HEK293T (cell line): Measurements from ENCODE around the gene COG8.

Experiments
- CTCF ChIA-PET: fragments of 350-600 bp; formaldehyde crosslinking; extraction: SDS; loops from one replicate; lab custom pipeline; 2021; ENCODE audit warnings: antibody characterized with exemption, inconsistent platforms; lab: Yijun Ruan, JAX
- POLR2A ChIA-PET: fragments of 350-600 bp; formaldehyde crosslinking; extraction: SDS; loops from one replicate; lab custom pipeline; 2020; ENCODE audit warnings: antibody characterized with exemption, inconsistent platforms; lab: Yijun Ruan, JAX
- DNase-seq: peaks from one replicate; pipeline ENCODE4 v3.0.0; 2012; ENCODE audit warnings: mixed read lengths; ENCODE audit errors: extremely low spot score
- ARNT ChIP-seq: fragments of 450-650 bp; IDR thresholded peaks from 2 replicates; pipeline ENCODE4 v1.6.1; 2017; ENCODE audit warnings: mild to moderate bottlenecking
- BHLHE40 ChIP-seq: fragments of 450-650 bp; IDR thresholded peaks from 2 replicates; pipeline ENCODE4 v1.6.1; 2016; ENCODE audit warnings: mild to moderate bottlenecking, moderate library complexity, borderline replicate concordance
- CTBP1 ChIP-seq: fragments of 450-650 bp; IDR thresholded peaks from 2 replicates; pipeline ENCODE4 v1.6.1; 2016; ENCODE audit warnings: borderline replicate concordance
- ELF4 ChIP-seq: fragments of 450-650 bp; IDR thresholded peaks from 2 replicates; pipeline ENCODE4 v1.6.1; 2017; ENCODE audit warnings: antibody characterized with exemption
- FOXA1 ChIP-seq: fragments of 450-650 bp; IDR thresholded peaks from 2 replicates; pipeline ENCODE4 v1.6.1; 2016; ENCODE audit warnings: mild to moderate bottlenecking
- FOXK2 ChIP-seq: fragments of 450-650 bp; IDR thresholded peaks from 2 replicates; pipeline ENCODE4 v1.6.1; 2016; ENCODE audit warnings: mild to moderate bottlenecking
- FOXM1 ChIP-seq: fragments of 450-650 bp; IDR thresholded peaks from 2 replicates; pipeline ENCODE4 v1.6.1; 2017; ENCODE audit warnings: mild to moderate bottlenecking, borderline replicate concordance
- HDGF ChIP-seq: fragments of 450-650 bp; IDR thresholded peaks from 2 replicates; pipeline ENCODE4 v1.6.1; 2017; ENCODE audit warnings: antibody characterized with exemption, borderline replicate concordance
- L3MBTL2 ChIP-seq: fragments of 450-650 bp; conservative IDR thresholded peaks from 2 replicates; pipeline ENCODE4 v1.6.1; 2016; ENCODE audit warnings: mild to moderate bottlenecking
- LEF1 ChIP-seq: fragments of 450-650 bp; IDR thresholded peaks from 2 replicates; pipeline ENCODE4 v1.6.1; 2017; ENCODE audit warnings: mild to moderate bottlenecking, borderline replicate concordance
- NFRKB ChIP-seq: fragments of 450-650 bp; IDR thresholded peaks from 2 replicates; pipeline ENCODE4 v1.6.1; 2016; ENCODE audit warnings: mild to moderate bottlenecking, moderate library complexity
- PKNOX1 ChIP-seq: fragments of 450-650 bp; IDR thresholded peaks from 2 replicates; pipeline ENCODE4 v1.6.1; 2016
- SP1 ChIP-seq: fragments of 450-650 bp; IDR thresholded peaks from 2 replicates; pipeline ENCODE4 v1.6.1; 2017
- SUZ12 ChIP-seq: fragments of 450-650 bp; IDR thresholded peaks from 2 replicates; pipeline ENCODE4 v1.6.1; 2016; ENCODE audit warnings: mild to moderate bottlenecking
- TARDBP ChIP-seq: fragments of 450-650 bp; IDR thresholded peaks from 2 replicates; pipeline ENCODE4 v1.6.1; 2016
- ZNF384 ChIP-seq: fragments of 450-650 bp; IDR thresholded peaks from 2 replicates; pipeline ENCODE4 v1.6.1; 2016

Gene COG8

DNA sequence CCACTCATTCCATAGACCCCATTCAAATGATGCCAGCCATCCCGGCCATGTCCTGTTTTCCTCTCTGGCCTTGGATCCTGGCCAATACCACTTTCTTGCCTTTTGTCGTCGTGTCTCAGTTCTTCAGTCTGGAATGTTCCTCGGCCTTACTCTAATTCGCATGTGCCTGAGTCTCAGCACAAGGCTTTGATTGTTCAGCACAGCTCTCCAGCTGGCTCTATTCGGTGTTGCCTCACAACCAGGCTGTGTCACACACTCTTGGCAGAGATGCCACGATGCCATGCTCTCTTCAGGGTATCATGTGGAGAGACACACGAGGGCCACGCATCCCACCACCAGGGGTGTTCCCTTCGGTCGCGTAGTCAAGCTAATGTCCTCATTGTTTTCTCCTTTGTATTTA lies 30.0 kb downstream of the COG8 start:
- no peak for DNase-seq
- TF ChIP-seq LEF1 = no peak
- TF ChIP-seq ELF4 = no peak
- TF ChIP-seq FOXM1 = no peak
- TF ChIP-seq SUZ12 = no peak
- no peak for TF ChIP-seq ZNF384
- TF ChIP-seq PKNOX1 = no peak
- no peak for TF ChIP-seq SP1
- no peak for TF ChIP-seq FOXA1
- TF ChIP-seq TARDBP = no peak
- no peak for TF ChIP-seq NFRKB
- no peak for TF ChIP-seq FOXK2
- no peak for TF ChIP-seq ARNT
- no peak for TF ChIP-seq HDGF
- no peak for TF ChIP-seq CTBP1
- CTCF ChIA-PET = no interaction called here
- POLR2A ChIA-PET = no interaction called here

DNA sequence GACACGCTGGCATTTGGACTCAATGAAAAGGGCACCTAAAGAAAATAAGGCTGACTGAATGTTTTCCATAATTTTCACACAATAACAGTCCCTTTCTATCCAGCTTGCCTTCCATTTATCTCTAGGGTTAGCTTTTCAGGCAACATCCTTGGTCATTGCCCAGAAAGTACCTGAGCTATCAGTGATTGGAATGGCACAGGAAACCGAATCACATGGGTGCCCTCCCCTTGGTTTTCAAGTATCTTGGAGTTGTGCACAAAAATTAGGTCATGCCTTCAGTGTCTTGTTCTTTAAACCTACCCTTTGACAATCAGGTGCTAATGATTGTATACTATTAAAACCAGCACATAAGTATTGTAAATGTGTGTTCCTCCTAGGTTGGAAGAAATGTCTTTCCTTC lies 31.5 kb downstream of the COG8 start:
- TF ChIP-seq ARNT (no peak), BHLHE40 (no peak), ELF4 (no peak), FOXA1 (no peak), FOXK2 (no peak), L3MBTL2 (no peak), ZNF384 (no peak), HDGF (no peak), NFRKB (no peak), PKNOX1 (no peak), SP1 (no peak), LEF1 (no peak), FOXM1 (no peak), TARDBP (no peak), SUZ12 (no peak), CTBP1 (no peak)
- no peak for DNase-seq
- POLR2A ChIA-PET = no interaction called here
- CTCF ChIA-PET = no interaction called here

- ChIA-PET CTCF (no interaction called here), POLR2A (no interaction called here)
- TF ChIP-seq SUZ12 (no peak), BHLHE40 (no peak), FOXM1 (no peak), ZNF384 (no peak), FOXK2 (no peak), SP1 (no peak), ARNT (no peak), CTBP1 (no peak), ELF4 (no peak), PKNOX1 (no peak), TARDBP (no peak), FOXA1 (no peak)
- DNase-seq = no peak
Observed at GRCh38 chr16:69307091-69307490, 32.3 kb downstream of the COG8 start.

DNA sequence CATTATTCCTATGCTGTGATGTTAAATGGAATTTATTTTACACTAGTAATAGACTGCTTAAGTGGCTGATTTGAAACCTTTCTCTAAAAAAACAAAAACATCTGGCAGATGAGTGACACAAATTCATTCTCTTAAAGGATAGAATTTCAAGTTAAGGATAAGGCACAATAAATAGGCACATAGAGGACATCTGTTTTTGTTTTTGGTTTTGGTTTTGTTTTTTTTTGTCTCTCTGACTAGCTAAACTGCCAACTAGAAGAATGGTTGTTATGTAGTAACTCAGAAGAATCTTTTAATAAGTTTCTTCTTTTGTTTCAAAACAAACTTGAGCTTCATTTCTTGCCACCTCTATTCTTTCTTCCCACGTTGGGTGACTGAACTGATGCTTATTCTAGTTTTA lies 33.3 kb downstream of the COG8 start:
- no peak for DNase-seq
- ChIA-PET CTCF (no interaction called here), POLR2A (no interaction called here)
- TF ChIP-seq HDGF (no peak), LEF1 (no peak), ZNF384 (no peak), FOXK2 (no peak), FOXM1 (no peak), L3MBTL2 (no peak), ARNT (no peak), FOXA1 (no peak), PKNOX1 (no peak), BHLHE40 (no peak), NFRKB (no peak), ELF4 (no peak), SP1 (no peak), TARDBP (no peak), SUZ12 (no peak), CTBP1 (no peak)

GRCh38 chr16:69302301-69302700 lies 37.1 kb downstream of the COG8 start:
- CTCF ChIA-PET = no interaction called here
- DNase-seq = no peak
- no peak for TF ChIP-seq TARDBP
- TF ChIP-seq HDGF = no peak
- no peak for TF ChIP-seq LEF1
- TF ChIP-seq SUZ12 = no peak
- no peak for TF ChIP-seq ZNF384
- TF ChIP-seq FOXA1 = no peak
- TF ChIP-seq FOXM1 = no peak
- no peak for TF ChIP-seq PKNOX1
- no peak for TF ChIP-seq CTBP1
- no peak for TF ChIP-seq ELF4
- no peak for TF ChIP-seq BHLHE40
- POLR2A ChIA-PET = no interaction called here
